IPS-18a (cell line): ENCODE data around the gene TSPAN18.

Experiments used
- H3K27ac ChIP-seq: one replicate; pipeline ENCODE4 v1.5.1; 2013; ENCODE audit warnings: low read length
- H3K27me3 ChIP-seq: one replicate; pipeline ENCODE4 v1.6.1; 2013; ENCODE audit warnings: mild to moderate bottlenecking, low read length; ENCODE audit not compliant: control insufficient read depth, insufficient read depth
- H3K36me3 ChIP-seq: one replicate; pipeline ENCODE4 v1.6.1; 2013; ENCODE audit warnings: low read depth, low read length; ENCODE audit not compliant: control insufficient read depth
- H3K4me1 ChIP-seq: one replicate; pipeline ENCODE4 v1.6.1; 2013; ENCODE audit warnings: low read depth, low read length; ENCODE audit not compliant: control insufficient read depth
- H3K4me3 ChIP-seq: one replicate; pipeline ENCODE4 v1.5.1; 2013; ENCODE audit warnings: low read length
- H3K9ac ChIP-seq: one replicate; pipeline ENCODE4 v1.6.1; 2013; ENCODE audit warnings: mild to moderate bottlenecking, low read length, moderate library complexity
- H3K9me3 ChIP-seq: one replicate; pipeline ENCODE4 v1.6.1; 2013; ENCODE audit warnings: low read depth, low read length; ENCODE audit not compliant: control insufficient read depth

Gene TSPAN18

GRCh38 chr11:44711787-44712608 lies 14.8 kb upstream of the TSPAN18 start:
- no peak overlapping the region for H3K27ac ChIP-seq
- no peaks in the 10 kb centered on the region for H3K9me3 ChIP-seq
- no peaks in the 10 kb centered on the region for H3K36me3 ChIP-seq
- H3K9ac ChIP-seq, result no peak overlapping the region
- H3K27me3 ChIP-seq, result no peaks in the 10 kb centered on the region
- H3K4me1 ChIP-seq, result peaks cover 20% of the 10 kb centered on the region
- no peak overlapping the region for H3K4me3 ChIP-seq

GRCh38 chr11:44713022-44713421 lies 13.7 kb upstream of the TSPAN18 start:
- Histone ChIP-seq H3K4me1 (peaks cover 20% of the 10 kb centered on the region), H3K4me3 (no peak overlapping the region), H3K27me3 (no peaks in the 10 kb centered on the region), H3K9me3 (no peaks in the 10 kb centered on the region), H3K9ac (no peak overlapping the region), H3K36me3 (no peaks in the 10 kb centered on the region), H3K27ac (no peak overlapping the region)

GRCh38 chr11:44716256-44716655 lies 10.5 kb upstream of the TSPAN18 start:
- Histone ChIP-seq H3K9ac (no peak overlapping the region), H3K4me3 (no peak overlapping the region), H3K36me3 (no peaks in the 10 kb centered on the region), H3K27me3 (no peaks in the 10 kb centered on the region), H3K9me3 (no peaks in the 10 kb centered on the region), H3K27ac (no peak overlapping the region), H3K4me1 (peaks cover 13% of the 10 kb centered on the region)

- no peak overlapping the region for H3K9ac ChIP-seq
- H3K27me3 ChIP-seq, result no peaks in the 10 kb centered on the region
- H3K4me1 ChIP-seq, result no peaks in the 10 kb centered on the region
- no peaks in the 10 kb centered on the region for H3K9me3 ChIP-seq
- no peak overlapping the region for H3K4me3 ChIP-seq
- no peak overlapping the region for H3K27ac ChIP-seq
- no peaks in the 10 kb centered on the region for H3K36me3 ChIP-seq
Observed at GRCh38 chr11:44718057-44718456, 8.7 kb upstream of the TSPAN18 start.

GRCh38 chr11:44718612-44719390 lies 8.0 kb upstream of the TSPAN18 start:
- Histone ChIP-seq H3K9me3 (no peaks in the 10 kb centered on the region), H3K4me1 (no peaks in the 10 kb centered on the region), H3K36me3 (no peaks in the 10 kb centered on the region), H3K4me3 (no peak overlapping the region), H3K27ac (no peak overlapping the region), H3K27me3 (no peaks in the 10 kb centered on the region), H3K9ac (no peak overlapping the region)

- Histone ChIP-seq H3K27me3 (peaks cover 39% of the 10 kb centered on the region), H3K4me1 (peaks cover 36% of the 10 kb centered on the region), H3K9ac (no peak overlapping the region), H3K4me3 (no peak overlapping the region), H3K36me3 (no peaks in the 10 kb centered on the region), H3K9me3 (no peaks in the 10 kb centered on the region), H3K27ac (no peak overlapping the region)
Observed at GRCh38 chr11:44725016-44725685, 1.6 kb upstream of the TSPAN18 start.

GRCh38 chr11:44725757-44726282 lies 942 bp upstream of the TSPAN18 start:
- H3K4me1 ChIP-seq, result peaks cover 38% of the 10 kb centered on the region
- H3K9ac ChIP-seq, result no peak overlapping the region
- H3K27ac ChIP-seq, result no peak overlapping the region
- peak overlapping the region; percentile 63 for H3K4me3 ChIP-seq
- H3K36me3 ChIP-seq, result no peaks in the 10 kb centered on the region
- H3K27me3 ChIP-seq, result peaks cover 46% of the 10 kb centered on the region
- H3K9me3 ChIP-seq, result no peaks in the 10 kb centered on the region

GRCh38 chr11:44727114-44727372 lies 281 bp downstream of the TSPAN18 start:
- H3K27me3 ChIP-seq, result peaks cover 58% of the 10 kb centered on the region
- H3K9me3 ChIP-seq, result no peaks in the 10 kb centered on the region
- H3K36me3 ChIP-seq, result no peaks in the 10 kb centered on the region
- H3K9ac ChIP-seq, result peak overlapping the region; percentile 9
- H3K4me1 ChIP-seq, result peaks cover 41% of the 10 kb centered on the region
- H3K27ac ChIP-seq, result no peak overlapping the region
- H3K4me3 ChIP-seq, result peak overlapping the region; percentile 55

GRCh38 chr11:44727373-44728287 lies 868 bp downstream of the TSPAN18 start:
- Histone ChIP-seq H3K36me3 (no peaks in the 10 kb centered on the region), H3K9ac (peak overlapping the region; percentile 9), H3K27ac (no peak overlapping the region), H3K27me3 (peaks cover 64% of the 10 kb centered on the region), H3K9me3 (no peaks in the 10 kb centered on the region), H3K4me1 (peaks cover 41% of the 10 kb centered on the region), H3K4me3 (peak overlapping the region; percentile 55)

- Histone ChIP-seq H3K9me3 (no peaks in the 10 kb centered on the region), H3K36me3 (no peaks in the 10 kb centered on the region), H3K4me3 (peak overlapping the region; percentile 55), H3K27ac (no peak overlapping the region), H3K4me1 (peaks cover 46% of the 10 kb centered on the region), H3K9ac (no peak overlapping the region), H3K27me3 (peaks cover 70% of the 10 kb centered on the region)
Observed at GRCh38 chr11:44728491-44728910, 1.7 kb downstream of the TSPAN18 start.

GRCh38 chr11:44729063-44729462 lies 2.3 kb downstream of the TSPAN18 start:
- H3K27me3 ChIP-seq, result peaks cover 69% of the 10 kb centered on the region
- H3K9ac ChIP-seq, result no peak overlapping the region
- peaks cover 51% of the 10 kb centered on the region for H3K4me1 ChIP-seq
- H3K9me3 ChIP-seq, result no peaks in the 10 kb centered on the region
- peak overlapping the region; percentile 55 for H3K4me3 ChIP-seq
- H3K27ac ChIP-seq, result no peak overlapping the region
- no peaks in the 10 kb centered on the region for H3K36me3 ChIP-seq
